Neural progenitor cell (in vitro differentiated cells): ENCODE measurements around the gene C1QB.

Source experiments
- CTCF ChIP-seq: fragments of 200-600 bp; sonication (generic); IDR thresholded peaks from 2 replicates; pipeline ENCODE4 v1.5.1; 2017; ENCODE audit warnings: antibody characterized with exemption, mild to moderate bottlenecking
- EZH2 ChIP-seq: fragments of 200-600 bp; sonication (generic); IDR thresholded peaks from 2 replicates; pipeline ENCODE4 v1.6.1; 2017; ENCODE audit warnings: antibody characterized with exemption, mild to moderate bottlenecking, moderate library complexity

DNA sequence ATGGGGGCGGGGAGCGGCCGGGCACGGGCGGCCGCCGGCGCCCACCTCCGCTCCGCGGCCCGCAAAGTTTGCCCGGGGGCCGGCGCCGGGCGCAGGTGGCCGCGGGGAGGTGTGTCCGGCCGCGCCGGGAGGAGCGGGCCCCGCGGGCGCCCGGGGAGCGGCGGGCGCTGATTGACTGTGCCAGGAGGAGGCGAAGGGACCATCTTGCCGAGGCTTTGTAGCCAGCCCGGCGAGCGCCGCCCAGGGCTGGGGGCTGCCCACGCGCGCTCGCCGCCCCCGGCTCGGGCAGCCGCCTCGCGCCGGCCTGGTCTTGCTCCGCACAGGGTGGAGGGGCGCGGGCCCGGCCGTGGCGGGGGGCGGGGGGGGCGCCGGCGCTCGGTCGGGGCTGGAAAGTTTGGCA lies 58.0 kb downstream of the C1QB start:
- TF ChIP-seq CTCF = no peak
- TF ChIP-seq EZH2 = no peak
